ENCODE data around the gene CCT7.

DNA sequence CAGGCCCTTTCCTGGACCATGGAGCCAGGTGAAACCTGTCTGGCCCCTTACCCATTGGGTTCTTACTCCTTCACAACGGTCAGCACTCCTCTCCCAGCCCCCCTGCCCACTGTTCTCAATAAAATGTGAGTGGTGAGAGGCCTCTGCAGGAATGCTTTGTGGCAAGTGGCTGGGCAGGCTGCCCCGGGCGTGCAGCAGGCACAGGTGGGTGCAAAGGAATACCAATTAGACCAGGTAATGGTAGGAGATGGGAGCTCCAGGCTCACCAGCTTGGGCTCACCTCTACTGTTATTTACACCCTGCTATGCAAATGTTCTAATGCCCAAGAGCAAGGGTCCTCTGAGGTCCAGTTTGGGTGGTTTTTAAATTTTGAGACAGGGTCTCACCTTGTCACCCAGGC is 7.0 kb upstream of the CCT7 start:
- TF ChIP-seq, protein P1, sequence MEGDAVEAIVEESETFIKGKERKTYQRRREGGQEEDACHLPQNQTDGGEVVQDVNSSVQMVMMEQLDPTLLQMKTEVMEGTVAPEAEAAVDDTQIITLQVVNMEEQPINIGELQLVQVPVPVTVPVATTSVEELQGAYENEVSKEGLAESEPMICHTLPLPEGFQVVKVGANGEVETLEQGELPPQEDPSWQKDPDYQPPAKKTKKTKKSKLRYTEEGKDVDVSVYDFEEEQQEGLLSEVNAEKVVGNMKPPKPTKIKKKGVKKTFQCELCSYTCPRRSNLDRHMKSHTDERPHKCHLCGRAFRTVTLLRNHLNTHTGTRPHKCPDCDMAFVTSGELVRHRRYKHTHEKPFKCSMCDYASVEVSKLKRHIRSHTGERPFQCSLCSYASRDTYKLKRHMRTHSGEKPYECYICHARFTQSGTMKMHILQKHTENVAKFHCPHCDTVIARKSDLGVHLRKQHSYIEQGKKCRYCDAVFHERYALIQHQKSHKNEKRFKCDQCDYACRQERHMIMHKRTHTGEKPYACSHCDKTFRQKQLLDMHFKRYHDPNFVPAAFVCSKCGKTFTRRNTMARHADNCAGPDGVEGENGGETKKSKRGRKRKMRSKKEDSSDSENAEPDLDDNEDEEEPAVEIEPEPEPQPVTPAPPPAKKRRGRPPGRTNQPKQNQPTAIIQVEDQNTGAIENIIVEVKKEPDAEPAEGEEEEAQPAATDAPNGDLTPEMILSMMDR (IDR thresholded peaks at IDR 0.05), result no peak
- TF ChIP-seq NFIC (IDR thresholded peaks at IDR 0.05; ENCODE audit: borderline replicate concordance), result no peak
- no peak for TF ChIP-seq FOSL2 (IDR thresholded peaks at IDR 0.05; ENCODE audit: borderline replicate concordance, low read depth)
- TF ChIP-seq, protein P2, sequence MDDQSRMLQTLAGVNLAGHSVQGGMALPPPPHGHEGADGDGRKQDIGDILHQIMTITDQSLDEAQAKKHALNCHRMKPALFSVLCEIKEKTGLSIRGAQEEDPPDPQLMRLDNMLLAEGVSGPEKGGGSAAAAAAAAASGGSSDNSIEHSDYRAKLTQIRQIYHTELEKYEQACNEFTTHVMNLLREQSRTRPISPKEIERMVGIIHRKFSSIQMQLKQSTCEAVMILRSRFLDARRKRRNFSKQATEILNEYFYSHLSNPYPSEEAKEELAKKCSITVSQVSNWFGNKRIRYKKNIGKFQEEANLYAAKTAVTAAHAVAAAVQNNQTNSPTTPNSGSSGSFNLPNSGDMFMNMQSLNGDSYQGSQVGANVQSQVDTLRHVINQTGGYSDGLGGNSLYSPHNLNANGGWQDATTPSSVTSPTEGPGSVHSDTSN (IDR thresholded peaks at IDR 0.05), result no peak
